WI38 (cell line): Measurements from ENCODE around the gene WASF2.
A peak's percentile ranks its signal among the peaks of the same experiment; 100 is the strongest.

Experiments used
- H3K4me3 ChIP-seq: 2 replicates; pipeline ENCODE4 v1.5.1; 2011; ENCODE audit warnings: low read depth, mild to moderate bottlenecking, control low read depth, low read length
- CTCF ChIP-seq: IDR thresholded peaks from 2 replicates; pipeline ENCODE4 v1.5.1; 2012; ENCODE audit warnings: low read depth, mild to moderate bottlenecking, control low read depth, low read length

Gene WASF2

GRCh38 chr1:27358928-27359313 lies 131.0 kb downstream of the WASF2 start:
- TF ChIP-seq CTCF = no peak
- no peak overlapping the region for H3K4me3 ChIP-seq

- TF ChIP-seq CTCF = no peak
- no peak overlapping the region for H3K4me3 ChIP-seq
These were observed 131.7 kb downstream of the WASF2 start for GRCh38 chr1:27358038-27358927.

- H3K4me3 ChIP-seq = no peak overlapping the region
- peak; percentile 68 for TF ChIP-seq CTCF
These were observed 132.5 kb downstream of the WASF2 start for GRCh38 chr1:27357281-27358037.

GRCh38 chr1:27356619-27357280 lies 133.2 kb downstream of the WASF2 start:
- no peak overlapping the region for H3K4me3 ChIP-seq
- TF ChIP-seq CTCF = no peak

- no peak overlapping the region for H3K4me3 ChIP-seq
These were observed 133.7 kb downstream of the WASF2 start for GRCh38 chr1:27356277-27356618.

GRCh38 chr1:27355683-27356082 lies 134.3 kb downstream of the WASF2 start:
- no peak overlapping the region for H3K4me3 ChIP-seq
- TF ChIP-seq CTCF = no peak

More at GRCh38 chr1:27356277-27356618, 133.7 kb downstream of the WASF2 start:
- no peak for TF ChIP-seq CTCF
